IPS-NIHi11 (cell line): ENCODE results near the gene ATXN7L1.

ENCODE experiments used
- DNase-seq: peaks from one replicate; pipeline ENCODE4 v3.0.0; 2012; ENCODE audit warnings: mixed read lengths, low spot score

ATXN7L1 gene

GRCh38 chr7:105876091-105876963, at the start of gene ATXN7L1:
Gene ATXN7L1, minus strand, starts transcription at chr7:105876599. Its CDS starts 41 bp downstream, at chr7:105876558.
- peak; percentile 95 for DNase-seq

GRCh38 chr7:105926131-105926530, 49.7 kb upstream of the ATXN7L1 start:
- no peak for DNase-seq

GRCh38 chr7:105924945-105925344, 48.5 kb upstream of the ATXN7L1 start:
- DNase-seq: no peak

- no peak for DNase-seq
Measured at GRCh38 chr7:105920766-105921165, 44.4 kb upstream of the ATXN7L1 start.

- no peak for DNase-seq
Measured at GRCh38 chr7:105917659-105918058, 41.3 kb upstream of the ATXN7L1 start.

- no peak for DNase-seq
Measured at GRCh38 chr7:105916603-105917002, 40.2 kb upstream of the ATXN7L1 start.

GRCh38 chr7:105913947-105914346, 37.5 kb upstream of the ATXN7L1 start:
- no peak for DNase-seq

GRCh38 chr7:105911961-105912575, 35.7 kb upstream of the ATXN7L1 start:
- no peak for DNase-seq

GRCh38 chr7:105910172-105910571, 33.8 kb upstream of the ATXN7L1 start:
- DNase-seq: no peak

- DNase-seq: no peak
Measured at GRCh38 chr7:105909742-105910141, 33.3 kb upstream of the ATXN7L1 start.

- DNase-seq: no peak
Measured at GRCh38 chr7:105907129-105907846, 30.9 kb upstream of the ATXN7L1 start.

- no peak for DNase-seq
Measured at GRCh38 chr7:105906695-105907094, 30.3 kb upstream of the ATXN7L1 start.

- peak; percentile 33 for DNase-seq
Measured at GRCh38 chr7:105905910-105906568, 29.6 kb upstream of the ATXN7L1 start.

GRCh38 chr7:105905209-105905909, 29.0 kb upstream of the ATXN7L1 start:
- DNase-seq: no peak

GRCh38 chr7:105904064-105904463, 27.7 kb upstream of the ATXN7L1 start:
- no peak for DNase-seq

GRCh38 chr7:105902325-105902911, 26.0 kb upstream of the ATXN7L1 start:
- DNase-seq: no peak

GRCh38 chr7:105897999-105898398, 21.6 kb upstream of the ATXN7L1 start:
- DNase-seq: no peak

- DNase-seq: no peak
Measured at GRCh38 chr7:105896407-105896911, 20.1 kb upstream of the ATXN7L1 start.

GRCh38 chr7:105894131-105894530, 17.7 kb upstream of the ATXN7L1 start:
- DNase-seq: no peak

- DNase-seq: no peak
Measured at GRCh38 chr7:105892387-105892786, 16.0 kb upstream of the ATXN7L1 start.
